GM19239 (cell line): ENCODE results near the gene NNAT.

ENCODE experiments used
- DNase-seq: peaks from one replicate; pipeline ENCODE4 v3.0.0; 2011; ENCODE audit warnings: low spot score; ENCODE audit not compliant: insufficient read length
- FAIRE-seq: peaks from 2 replicates; lab custom pipeline; 2011; peaks lifted over from hg19 to GRCh38; lab: Jason Lieb, UNC

NNAT gene

GRCh38 chr20:37501940-37502339 is 19.1 kb upstream of the NNAT start:
- DNase-seq (no peak), FAIRE-seq (no peak)

- DNase-seq = no peak
- no peak for FAIRE-seq
Measured at GRCh38 chr20:37502654-37503053, 18.4 kb upstream of the NNAT start.

DNA sequence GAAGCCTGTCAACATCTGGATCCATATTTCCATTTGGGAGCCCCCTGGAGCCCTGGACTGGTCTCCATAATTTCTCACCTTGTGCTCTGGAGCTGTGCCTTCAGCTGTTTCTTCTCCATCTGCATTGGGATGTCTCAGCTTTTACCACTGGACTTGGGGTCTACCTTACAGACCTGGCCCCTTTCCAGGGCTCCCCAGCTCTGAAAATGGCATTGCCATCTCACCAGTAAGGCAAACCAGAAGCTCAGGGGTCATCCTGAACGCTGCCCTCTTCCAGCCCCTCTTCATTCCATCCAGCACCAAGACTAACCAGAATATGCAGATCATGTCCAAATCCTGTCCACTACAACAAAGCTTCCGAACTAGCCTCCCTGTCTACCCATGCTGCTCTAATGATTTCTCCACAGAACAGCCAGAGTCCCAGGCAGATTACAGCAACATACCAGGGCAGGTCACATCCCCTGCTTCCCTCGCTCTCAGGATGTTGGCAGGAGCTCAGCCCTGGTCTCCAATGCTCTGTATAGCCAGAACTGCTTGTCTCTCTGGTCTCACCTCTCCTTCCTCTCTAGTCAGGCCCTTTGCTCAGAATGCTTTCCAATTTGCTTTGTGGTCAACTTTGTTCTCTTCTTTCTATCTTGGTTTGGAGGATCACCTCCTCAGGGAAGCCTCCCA is 17.7 kb upstream of the NNAT start:
- FAIRE-seq (no peak), DNase-seq (no peak)

- DNase-seq = no peak
- no peak for FAIRE-seq
Measured at GRCh38 chr20:37504404-37505096, 16.5 kb upstream of the NNAT start.

DNA sequence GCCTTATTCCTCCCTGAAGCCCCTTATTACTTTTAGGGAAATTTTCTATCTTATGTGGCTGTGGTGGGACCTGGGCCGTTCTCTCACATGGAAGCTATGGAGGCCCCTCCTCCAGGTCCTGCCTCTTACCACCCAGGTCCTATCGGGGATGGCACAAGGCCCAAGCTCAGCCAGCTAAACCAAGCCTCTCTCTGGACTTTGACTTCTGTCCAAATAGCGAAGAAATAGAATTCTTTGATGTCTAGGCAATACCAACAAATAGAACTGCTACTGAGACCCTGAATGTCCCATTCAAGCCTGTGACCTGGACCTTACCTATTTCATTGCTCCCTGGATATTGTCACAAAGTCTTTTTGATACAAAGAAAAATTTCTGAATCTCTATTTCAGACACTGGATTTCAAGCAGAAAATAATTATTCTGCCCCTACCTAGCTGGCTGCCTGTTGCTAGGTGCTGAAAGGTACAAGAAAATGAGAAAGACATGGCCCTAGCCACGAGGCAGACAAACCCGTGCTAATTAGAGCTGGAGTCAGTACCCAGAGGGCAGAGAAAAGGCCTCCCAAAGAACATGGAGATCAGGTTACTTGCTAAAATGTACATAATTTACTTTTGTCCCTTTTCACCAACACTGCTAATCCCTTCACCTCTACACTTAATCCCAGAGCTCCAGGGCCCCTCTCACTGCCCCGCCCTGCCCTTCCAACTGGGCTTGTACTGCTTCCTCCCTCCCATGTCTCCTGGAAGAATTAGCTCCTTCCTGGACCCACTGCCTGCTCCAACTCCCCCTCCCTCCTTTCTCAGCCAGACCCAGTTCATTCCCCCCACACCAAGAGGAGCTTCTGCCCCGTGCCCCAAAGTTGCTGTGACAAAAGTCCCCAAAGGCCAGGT is 15.5 kb upstream of the NNAT start:
- DNase-seq = no peak
- FAIRE-seq = no peak

DNA sequence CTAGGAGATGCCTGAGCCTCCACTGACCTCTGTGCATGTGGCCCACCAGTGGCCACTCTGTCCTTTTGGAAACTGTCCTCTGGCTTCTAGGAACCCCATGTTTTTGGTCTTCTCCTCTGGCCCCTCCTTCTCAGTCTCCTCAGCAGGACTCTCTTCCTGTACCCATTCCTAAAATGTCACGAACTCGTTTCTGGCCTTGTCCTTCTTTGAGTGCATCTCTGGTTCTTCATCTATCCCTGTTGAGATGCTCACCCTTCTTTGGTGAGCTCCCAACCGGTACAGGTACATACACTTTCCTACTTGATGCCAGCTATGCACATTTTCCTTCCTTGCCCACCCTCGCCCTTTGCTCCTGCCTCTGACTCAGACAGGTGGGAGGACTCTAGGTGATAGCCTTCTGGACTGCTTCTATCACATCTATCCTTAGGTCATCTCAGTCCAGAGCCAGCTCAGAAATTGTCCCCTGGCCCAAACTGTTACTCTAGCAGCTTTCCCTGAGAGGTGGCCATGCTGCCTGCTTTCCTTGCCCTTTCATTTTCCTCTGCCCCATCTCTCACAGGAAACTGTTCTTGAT is 14.8 kb upstream of the NNAT start:
- no peak for FAIRE-seq
- no peak for DNase-seq

DNA sequence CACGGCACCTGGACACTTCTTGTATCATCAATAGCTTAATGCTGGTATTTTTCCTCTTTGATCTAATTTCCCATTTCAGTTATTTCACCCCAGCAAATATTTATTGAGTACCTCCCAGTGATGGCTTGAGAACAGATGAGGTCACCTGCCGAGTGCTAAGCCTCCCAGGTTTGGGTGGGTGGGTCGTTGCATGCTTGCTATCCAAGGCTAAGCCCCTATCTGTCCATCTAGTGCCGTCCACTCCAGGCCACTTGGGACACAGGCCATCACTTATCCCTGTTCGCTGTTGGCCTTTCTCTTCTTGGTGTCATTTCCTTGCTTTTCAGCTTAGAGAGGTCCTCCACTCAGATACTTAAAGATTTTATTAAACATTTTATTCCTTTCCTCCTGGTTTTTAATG is 10.8 kb upstream of the NNAT start:
- FAIRE-seq = no peak

GRCh38 chr20:37511610-37512275 is 9.3 kb upstream of the NNAT start:
- no peak for FAIRE-seq

More for the DNA sequence above, 10.8 kb upstream of the NNAT start:
- no peak for DNase-seq

GRCh38 chr20:37513779-37514359 is 7.2 kb upstream of the NNAT start:
- no peak for FAIRE-seq
- DNase-seq = no peak

More at GRCh38 chr20:37511610-37512275, 9.3 kb upstream of the NNAT start:
- DNase-seq = no peak

- FAIRE-seq (no peak), DNase-seq (no peak)
Measured at GRCh38 chr20:37515876-37516275, 5.2 kb upstream of the NNAT start.

DNA sequence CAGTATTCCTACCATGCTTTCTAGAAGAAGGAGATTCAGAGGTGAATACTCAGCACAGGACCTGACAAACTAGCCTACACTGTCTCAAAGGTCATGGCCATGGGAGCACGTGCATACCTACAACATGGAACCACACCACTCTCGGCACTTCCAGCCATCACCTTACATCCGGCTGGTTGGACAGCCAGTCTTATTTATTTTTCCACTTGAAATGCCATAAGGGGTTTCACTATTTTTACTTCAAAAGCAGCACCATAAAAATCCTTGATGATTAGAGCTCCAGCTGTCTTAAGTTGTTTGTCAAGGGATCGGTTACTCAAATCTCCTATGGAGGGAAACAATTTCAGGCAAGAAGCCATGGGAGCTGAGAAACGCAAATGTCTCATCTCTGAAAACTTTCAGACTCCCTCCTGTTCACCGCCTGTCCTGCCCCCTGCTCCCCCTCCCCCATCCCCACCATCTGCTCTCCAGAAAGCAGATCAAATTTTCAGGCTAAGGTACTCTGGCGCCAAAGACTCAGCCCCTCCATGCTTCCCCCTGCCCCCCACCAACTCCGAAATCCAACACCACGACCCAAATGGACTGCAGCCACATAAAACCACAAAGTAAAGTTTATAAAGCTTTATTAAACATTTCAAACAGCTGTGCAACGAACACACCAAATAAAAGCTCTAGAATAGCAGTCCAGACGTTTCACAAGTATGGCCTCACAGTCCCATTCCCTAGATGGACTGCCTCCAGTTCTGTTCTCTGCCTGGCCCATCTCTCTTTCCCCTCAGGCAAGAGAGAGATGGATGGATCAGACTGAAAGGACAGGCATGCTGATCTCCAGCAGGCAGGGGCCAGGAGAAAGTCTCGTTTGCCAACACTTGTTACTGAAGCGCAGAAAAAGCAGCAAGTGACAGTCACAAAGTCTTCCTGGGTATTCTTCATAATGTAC is 4.0 kb upstream of the NNAT start:
- FAIRE-seq (no peak), DNase-seq (no peak)

DNA sequence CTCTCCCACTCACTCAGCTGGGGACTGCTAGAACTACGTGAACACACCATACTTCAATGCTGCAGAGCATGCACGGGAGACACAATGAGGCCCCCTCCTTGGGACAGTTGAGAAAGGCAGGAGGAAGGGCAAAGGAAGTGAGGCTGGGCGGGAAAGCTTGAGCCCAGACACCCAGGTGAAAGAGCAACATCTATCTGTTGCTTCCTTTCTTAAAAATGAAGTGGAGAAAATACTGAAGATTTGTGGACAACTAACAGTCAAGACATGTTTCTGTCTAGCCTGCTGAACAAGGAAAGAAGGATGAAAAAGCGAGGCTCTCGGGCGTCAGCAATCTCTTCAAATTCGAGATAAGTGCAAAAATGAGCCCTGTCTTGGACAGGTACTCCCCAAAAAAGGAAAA is 3.0 kb upstream of the NNAT start:
- no peak for DNase-seq
- FAIRE-seq = no peak

DNA sequence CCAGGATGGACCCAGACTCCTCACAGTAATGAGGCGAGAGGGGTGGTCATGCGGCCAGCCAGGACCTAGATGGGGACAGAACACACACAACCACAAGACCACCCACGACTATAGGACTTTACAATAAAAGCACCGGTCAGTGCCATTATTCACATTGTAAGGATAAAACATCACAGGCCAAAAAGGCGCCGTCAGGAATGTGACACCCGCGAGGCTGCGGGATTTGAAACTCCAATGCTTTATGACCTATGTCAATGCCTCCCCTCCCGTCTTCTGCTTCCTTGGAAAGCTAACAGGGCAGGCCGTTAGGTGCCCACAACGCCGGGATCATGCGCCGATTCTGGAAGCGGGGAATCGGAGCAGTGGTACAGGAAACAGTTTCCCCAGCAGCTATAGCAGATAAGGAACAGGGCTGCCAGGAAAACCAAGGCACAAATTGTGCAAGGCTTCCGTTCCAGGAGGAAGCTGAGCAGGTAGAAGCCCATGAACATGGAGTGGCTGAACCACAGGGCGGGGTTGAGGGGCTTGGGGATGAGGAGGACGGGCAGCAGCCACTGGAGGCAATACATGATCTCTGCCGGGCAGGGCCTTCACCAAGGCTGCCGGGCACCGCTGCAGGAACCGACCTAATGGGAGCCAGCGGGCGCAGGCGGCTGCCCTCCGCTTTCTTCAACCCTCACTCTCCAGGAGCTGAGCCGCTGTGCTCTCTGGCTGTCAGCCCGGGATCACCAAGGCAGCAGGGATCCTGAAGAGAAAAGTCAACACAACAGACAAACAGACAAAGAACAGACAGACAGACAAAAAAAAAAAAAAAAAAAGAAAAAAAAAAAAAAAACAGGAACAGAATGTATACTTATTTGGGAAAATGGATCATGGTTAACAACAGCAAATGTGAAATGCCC is 2.2 kb upstream of the NNAT start:
- DNase-seq = no peak
- no peak for FAIRE-seq

DNA sequence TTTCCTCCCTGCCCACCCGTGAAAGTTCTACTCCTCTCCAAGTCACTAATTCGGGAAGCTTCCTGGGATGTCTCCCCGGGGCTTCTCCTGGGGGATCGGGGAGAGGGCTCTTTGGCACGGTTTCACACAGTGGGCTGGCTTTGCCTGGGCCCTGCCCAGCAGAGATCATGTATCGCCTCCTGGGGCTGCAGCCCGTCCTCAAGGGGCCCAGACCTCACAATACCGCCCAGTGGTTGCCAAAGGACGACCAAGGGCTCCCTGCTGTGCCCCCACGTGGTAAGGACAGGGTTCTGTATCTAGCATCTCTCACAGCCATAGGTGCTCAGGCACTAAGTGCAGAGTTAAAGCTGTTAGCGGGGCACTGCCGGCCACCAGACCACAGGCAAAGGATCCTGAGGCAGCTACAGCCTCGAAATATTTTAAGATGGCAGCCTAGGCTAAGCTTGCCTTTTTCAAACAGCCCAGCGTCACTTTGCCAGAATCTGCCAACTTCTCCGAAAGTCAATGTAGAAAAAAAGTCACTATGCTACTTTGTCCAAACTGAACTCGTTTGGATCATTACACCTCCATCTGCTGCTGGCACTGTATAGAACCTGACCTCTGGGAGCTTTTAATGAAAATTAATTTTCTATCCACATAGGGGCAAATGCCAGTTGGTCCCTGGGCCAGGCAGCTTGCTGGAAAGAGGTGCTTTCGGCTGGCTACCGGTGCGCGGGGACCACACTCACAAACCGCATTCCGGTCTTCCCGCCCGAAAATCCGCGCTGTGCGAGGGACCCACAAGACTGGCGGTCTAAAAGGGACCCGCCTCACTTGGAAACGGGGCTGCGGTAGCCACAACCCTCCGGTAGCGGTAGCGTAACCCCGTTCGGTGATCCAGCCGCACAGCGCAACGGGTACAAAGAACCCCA is 1.3 kb upstream of the NNAT start:
- DNase-seq = no peak
- FAIRE-seq = no peak

DNA sequence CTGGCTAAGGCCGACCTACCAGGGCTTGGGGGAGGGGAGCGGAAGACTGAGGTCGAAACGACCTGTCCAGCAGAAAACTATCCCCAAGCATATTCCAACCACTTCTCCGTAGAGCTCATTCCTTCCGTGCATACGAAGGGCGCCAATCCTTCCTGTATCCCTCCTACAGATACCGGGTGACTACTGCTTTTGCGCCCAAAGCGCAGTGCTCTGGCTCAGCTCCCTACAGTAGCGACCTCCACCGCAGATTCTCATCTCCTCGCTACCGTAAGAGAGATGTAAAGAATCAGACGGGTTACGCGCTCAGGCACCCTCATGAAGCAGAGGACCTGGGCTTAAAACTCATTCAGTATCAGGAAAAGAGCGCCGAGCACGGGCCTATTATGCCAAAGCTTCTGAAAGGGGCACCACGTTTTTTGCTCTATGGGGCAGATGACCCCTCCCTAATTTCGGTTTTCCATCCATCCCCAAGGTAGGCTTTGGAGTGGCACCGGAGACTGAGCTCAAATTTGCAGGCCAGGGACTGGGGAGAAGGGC is 563 bp upstream of the NNAT start:
- FAIRE-seq = no peak
- DNase-seq = no peak

- FAIRE-seq = no peak
- DNase-seq = no peak
Measured at GRCh38 chr20:37522260-37523011, 1.4 kb downstream of the NNAT start.
